Activated CD8-positive, alpha-beta memory T cell treated with anti-CD3 and anti-CD28 coated beads, Interleukin-2, amount 50 U/mL, for 24 hours (primary cell): ENCODE measurements around the gene VIPR1.
"Not testable (repeated sequence)": the region's sequence is repeated elsewhere in the genome, so short reads cannot be mapped to it uniquely, and the experiment has no call there.

ENCODE experiments used
- DNase-seq: peaks from one replicate; pipeline ENCODE4 v3.0.0-alpha.2; 2020; ENCODE audit errors: extremely low read depth

VIPR1 gene

GRCh38 chr3:42533161-42533897 lies 30.9 kb downstream of the VIPR1 start:
- no peak for DNase-seq

- no peak for DNase-seq
These were observed 33.7 kb downstream of the VIPR1 start for GRCh38 chr3:42535981-42536784.

- no peak for DNase-seq
These were observed 34.9 kb downstream of the VIPR1 start for GRCh38 chr3:42537350-42537749.

- no peak for DNase-seq
These were observed 37.6 kb downstream of the VIPR1 start for GRCh38 chr3:42539871-42540714.

- no peak for DNase-seq
These were observed 38.6 kb downstream of the VIPR1 start for GRCh38 chr3:42541079-42541478.

- no peak for DNase-seq
These were observed 42.2 kb downstream of the VIPR1 start for GRCh38 chr3:42544492-42545283.

- no peak for DNase-seq
These were observed 42.9 kb downstream of the VIPR1 start for GRCh38 chr3:42545284-42545900.

- no peak for DNase-seq
These were observed 44.3 kb downstream of the VIPR1 start for GRCh38 chr3:42546691-42547213.

- peak; percentile 30 for DNase-seq
These were observed 45.0 kb downstream of the VIPR1 start for GRCh38 chr3:42547401-42547945.

- no peak for DNase-seq
These were observed 46.7 kb downstream of the VIPR1 start for GRCh38 chr3:42549131-42549530.

- DNase-seq, result no peak
These were observed 47.8 kb downstream of the VIPR1 start for GRCh38 chr3:42550250-42550649.

- DNase-seq, result no peak
These were observed 50.4 kb downstream of the VIPR1 start for GRCh38 chr3:42552830-42553229.

- no peak for DNase-seq
These were observed 53.7 kb downstream of the VIPR1 start for GRCh38 chr3:42556089-42556632.

GRCh38 chr3:42556817-42557216 lies 54.4 kb downstream of the VIPR1 start:
- not testable (repeated sequence) for DNase-seq

GRCh38 chr3:42557854-42558253 lies 55.4 kb downstream of the VIPR1 start:
- DNase-seq, result no peak

GRCh38 chr3:42562047-42562907 lies 59.8 kb downstream of the VIPR1 start:
- no peak for DNase-seq

- no peak for DNase-seq
These were observed 67.2 kb downstream of the VIPR1 start for GRCh38 chr3:42569593-42570142.

- no peak for DNase-seq
These were observed 69.8 kb downstream of the VIPR1 start for GRCh38 chr3:42572278-42572677.
